K562 (cell line): ENCODE data around the gene KRT4. TPM values are rescaled to one million over a fixed set of nuclear protein-coding genes. Genes with fewer than 3 reads are reported as not detected.

Source experiments
- ATAC-seq: fragments of 200-7000 bp; cut with Tn5 transposase; 3 replicates; pipeline ENCODE4 v1.9.1; 2020; ENCODE audit warnings: moderate library complexity
- BruUV-seq: library from RNA; stranded (reverse); fragments of 400-500 nt; replicated peaks from 2 replicates; lab custom pipeline; 2021; lab: Mats Ljungman, UMichigan
- CTCF ChIA-PET: fragments of 300-600 bp; formaldehyde crosslinking; extraction: SDS; loops from one replicate; lab custom pipeline; 2021; ENCODE audit warnings: low intra/inter-chr PET ratio; lab: Yijun Ruan, JAX
- POLR2A ChIA-PET: fragments of 300-600, 350-650 bp; sonication (Branson Sonifier 250); formaldehyde crosslinking; extraction: SDS; loops from one replicate; lab custom pipeline; 2021; ENCODE audit warnings: antibody characterized with exemption, inconsistent platforms; lab: Yijun Ruan, JAX
- DNase-seq, 4 experiments: peaks; one replicate each; pipeline versions ENCODE4 v3.0.0 to v3.0.0-alpha.2; 2011 to 2018; ENCODE audit warnings: low spot score in 3 of 4, mixed read lengths in 3 of 4; ENCODE audit errors: extremely low read depth in 1 of 4
- FAIRE-seq: peaks from 2 replicates; lab custom pipeline; 2011; peaks lifted over from hg19 to GRCh38; lab: Jason Lieb, UNC
- H2AFZ ChIP-seq: 2 replicates; pipeline ENCODE4 v1.6.0; 2011; ENCODE audit warnings: low read depth, low read length, control low read depth, inconsistent platforms
- H3K27ac ChIP-seq: fragments of 200-600 bp; 3 replicates; pipeline ENCODE4 v1.8.0; 2011; ENCODE audit warnings: low read depth, mild to moderate bottlenecking, control low read depth, inconsistent platforms, low read length, moderate library complexity, mixed read lengths; ENCODE audit errors: extremely low read depth
- H3K27me3 ChIP-seq, 2 experiments: fragments of 300-600 bp in 1 of 2; 2 replicates in 1 of 2; 3 replicates in 1 of 2; pipeline versions ENCODE4 v1.6.0 to v1.8.0; 2011; ENCODE audit warnings: inconsistent platforms in 2 of 2, low read length in 2 of 2, mild to moderate bottlenecking in 1 of 2, mixed read lengths in 1 of 2, moderate library complexity in 1 of 2; ENCODE audit not compliant: control insufficient read depth in 2 of 2, insufficient read depth in 2 of 2
- H3K36me3 ChIP-seq: fragments of 300-600 bp; 3 replicates; pipeline ENCODE4 v1.8.0; 2011; ENCODE audit warnings: mild to moderate bottlenecking, low read length, inconsistent platforms; ENCODE audit not compliant: control insufficient read depth, insufficient read depth
- H3K4me1 ChIP-seq, 2 experiments: fragments of 200-600 bp in 1 of 2; replicated peaks in 1 of 2; 2 replicates in 1 of 2; 3 replicates in 1 of 2; pipeline versions ENCODE4 v1.5.1 to v1.8.0; 2011; ENCODE audit warnings: inconsistent platforms in 2 of 2, low read length in 2 of 2, mild to moderate bottlenecking in 1 of 2, mixed read lengths in 1 of 2, moderate library complexity in 1 of 2; ENCODE audit not compliant: control insufficient read depth in 2 of 2, insufficient read depth in 2 of 2
- H3K4me2 ChIP-seq: 2 replicates; pipeline ENCODE4 v1.6.1; 2011; ENCODE audit warnings: low read length, control low read depth, inconsistent platforms, mixed read lengths; ENCODE audit not compliant: insufficient read depth
- H3K4me3 ChIP-seq: fragments of 200-600 bp; sonication (generic), shearing (Covaris generic); 2 replicates; pipeline ENCODE4 v1.5.1; 2016; ENCODE audit warnings: control low read depth, inconsistent platforms
- H3K79me2 ChIP-seq: fragments of 200-600 bp; 3 replicates; pipeline ENCODE4 v1.8.0; 2011; ENCODE audit warnings: low read length, inconsistent platforms; ENCODE audit not compliant: control insufficient read depth, insufficient read depth
- H3K9ac ChIP-seq, 2 experiments: 2 replicates each; pipeline versions ENCODE4 v1.6.0 to v1.6.1; 2011; ENCODE audit warnings: low read depth in 2 of 2, low read length in 2 of 2, control low read depth in 1 of 2, inconsistent platforms in 1 of 2, mild to moderate bottlenecking in 1 of 2, mixed read lengths in 1 of 2; ENCODE audit not compliant: insufficient read depth in 1 of 2
- H3K9me1 ChIP-seq: one replicate; pipeline ENCODE4 v1.6.0; 2011; ENCODE audit warnings: inconsistent platforms, mild to moderate bottlenecking, low read length, moderate library complexity; ENCODE audit not compliant: control insufficient read depth, insufficient read depth
- H3K9me3 ChIP-seq: replicated peaks from 2 replicates; pipeline ENCODE4 v1.5.1; 2011; ENCODE audit warnings: low read depth, low read length, inconsistent platforms; ENCODE audit not compliant: control insufficient read depth, insufficient read depth
- H4K20me1 ChIP-seq: replicated peaks from 2 replicates; pipeline ENCODE4 v1.6.1; 2011; ENCODE audit warnings: low read length, inconsistent platforms, mixed read lengths; ENCODE audit not compliant: control insufficient read depth, insufficient read depth
- ATF3 ChIP-seq, 2 experiments: fragments of 450-650 bp in 1 of 2; sonication (generic) in 1 of 2; formaldehyde crosslinking in 1 of 2; IDR thresholded peaks in 1 of 2; conservative IDR thresholded peaks in 1 of 2; 2 replicates each; pipeline versions ENCODE4 v1.6.1 to v1.8.1; 2016 to 2023; ENCODE audit warnings: mild to moderate bottlenecking in 2 of 2, moderate library complexity in 2 of 2, inconsistent platforms in 1 of 2, missing genetic modification reagents in 1 of 2
- ATF7 ChIP-seq: fragments of 450-650 bp; IDR thresholded peaks from 2 replicates; pipeline ENCODE4 v1.7.1; 2014; ENCODE audit warnings: mild to moderate bottlenecking, moderate library complexity
- EP300 ChIP-seq: IDR thresholded peaks from 2 replicates; pipeline ENCODE4 v1.6.1; 2012; ENCODE audit warnings: low read length, improper control_type of control experiment
- ERF ChIP-seq: fragments of 450-650 bp; formaldehyde crosslinking; IDR thresholded peaks from 2 replicates; pipeline ENCODE4 v1.4.0; 2020; ENCODE audit warnings: mild to moderate bottlenecking, mixed read lengths
- GATA2 ChIP-seq: sonication (generic); formaldehyde crosslinking; IDR thresholded peaks from 2 replicates; pipeline ENCODE4 v1.4.0; 2020; ENCODE audit warnings: mild to moderate bottlenecking, missing genetic modification reagents
- GTF2B ChIP-seq: IDR thresholded peaks from 2 replicates; pipeline ENCODE4 v1.6.1; 2011; ENCODE audit not compliant: insufficient read length; ENCODE audit errors: extremely low read depth
- HDAC1 ChIP-seq, 2 experiments: fragments of 450-650 bp; IDR thresholded peaks; 2 replicates each; pipeline ENCODE4 v1.6.1; 2016 to 2017; ENCODE audit warnings: inconsistent platforms in 1 of 2, mild to moderate bottlenecking in 1 of 2, moderate library complexity in 1 of 2
- KLF16 ChIP-seq: IDR thresholded peaks from 2 replicates; pipeline ENCODE4 v1.6.1; 2016; ENCODE audit warnings: antibody characterized with exemption
- NCOA2 ChIP-seq, 2 experiments: fragments of 450-650 bp; IDR thresholded peaks; 2 replicates each; pipeline ENCODE4 v1.6.1; 2018; ENCODE audit warnings: mild to moderate bottlenecking in 2 of 2, moderate library complexity in 1 of 2; ENCODE audit not compliant: partially characterized antibody in 2 of 2
- NFE2L1 ChIP-seq: fragments of 450-650 bp; IDR thresholded peaks from 2 replicates; pipeline ENCODE4 v1.6.1; 2016; ENCODE audit warnings: missing genetic modification characterization, low read depth, mild to moderate bottlenecking, missing compliant biosample characterization, moderate library complexity, borderline replicate concordance
- RBM25 ChIP-seq: fragments of 200-400 bp; formaldehyde crosslinking; IDR thresholded peaks from 2 replicates; pipeline ENCODE4 v1.6.1; 2018; ENCODE audit warnings: low read length, low read depth, moderate library complexity; ENCODE audit not compliant: severe bottlenecking
- RFX1 ChIP-seq: fragments of 450-650 bp; IDR thresholded peaks from 2 replicates; pipeline ENCODE4 v1.6.1; 2016; ENCODE audit warnings: mild to moderate bottlenecking, moderate library complexity
- SFPQ ChIP-seq: fragments of 200-400 bp; formaldehyde crosslinking; IDR thresholded peaks from 2 replicates; pipeline ENCODE4 v1.6.1; 2017; ENCODE audit warnings: mild to moderate bottlenecking, low read depth, low read length, moderate library complexity
- SNAPC5 ChIP-seq: fragments of 250-450 bp; sonication (Bioruptor Pico); IDR thresholded peaks from 2 replicates; pipeline ENCODE4 v1.8.0; 2021; ENCODE audit warnings: moderate library complexity, mild to moderate bottlenecking, inconsistent platforms
- SNIP1 ChIP-seq: fragments of 450-650 bp; IDR thresholded peaks from 2 replicates; pipeline ENCODE4 v1.7.1; 2017; ENCODE audit warnings: low read depth, mild to moderate bottlenecking
- TGIF2 ChIP-seq: sonication (generic); formaldehyde crosslinking; IDR thresholded peaks from 2 replicates; pipeline ENCODE4 v1.8.1; 2022; ENCODE audit warnings: mild to moderate bottlenecking, missing genetic modification reagents, moderate library complexity
- ZNF133 ChIP-seq: fragments of 250-450 bp; sonication (Bioruptor Pico); IDR thresholded peaks from 2 replicates; pipeline ENCODE4 v1.4.0; 2020; ENCODE audit warnings: mild to moderate bottlenecking
- ZNF134 ChIP-seq: fragments of 250-450 bp; sonication (Bioruptor Pico); conservative IDR thresholded peaks from 2 replicates; pipeline ENCODE4 v1.4.0; 2020
- ZNF311 ChIP-seq: fragments of 250-450 bp; sonication (Bioruptor Pico); IDR thresholded peaks from 2 replicates; pipeline ENCODE4 v1.4.0; 2020; ENCODE audit warnings: mild to moderate bottlenecking, moderate library complexity
- WGBS: fragments of 100-300 bp; shearing (Covaris generic); methylation state at CpG from one replicate; pipeline ENCODE4 v1.1.6; 2016; ENCODE audit warnings: low coverage, mixed read lengths; ENCODE audit not compliant: insufficient coverage; ENCODE audit errors: missing lambda C conversion rate; 5-methylcytosine and 5-hydroxymethylcytosine counted together
- in situ Hi-C: fragments of 300-500 bp; cut with MboI; formaldehyde crosslinking; loops from 4 replicates; pipeline ENCODE4 v1.15.0; 2018; ENCODE audit warnings: inconsistent platforms, mixed read lengths
- intact Hi-C: fragments of 100-400 bp; cut with micrococcal nuclease; formaldehyde crosslinking; loops from 2 replicates; pipeline ENCODE4 v1.14.2; 2022
- polyA plus RNA-seq, 8 experiments: library from polyadenylated mRNA; depleted of rRNA in 4 of 8; stranded (reverse) in 5 of 8; unstranded in 3 of 8; fragments of >200 nt; fragmentation: Nextera tagmentation in 2 of 8; fragmentation: Illumina TruSeq in 1 of 8; extraction: Ambion mirVana in 2 of 8; extraction: Trizol in 1 of 8; gene quantifications; 2 replicates each; pipeline versions ENCODE4 v1.2.1 to v1.2.3, GENCODE V29; 2011 to 2014; ENCODE audit warnings: inconsistent platforms in 1 of 8, missing spikeins in 1 of 8
- total RNA-seq, 7 experiments: library from RNA; depleted of rRNA in 6 of 7; stranded (reverse); fragments of >200 nt in 6 of 7; fragmentation: Illumina TruSeq in 2 of 7; extraction: Trizol in 2 of 7; gene quantifications; 2 replicates each; pipeline versions ENCODE4 v1.2.1 to v1.2.3, GENCODE V29; 2011 to 2021; ENCODE audit warnings: low replicate concordance in 1 of 7

KRT4 gene
- total and polyA plus RNA-seq, 9 of the 15 experiments (the other 6 are each of a cell fraction or from before 2014, with no cell fraction given): not detected

GRCh38 chr12:52766351-52767019 is 47.4 kb downstream of the KRT4 start (continued):
- no peak for TF ChIP-seq ERF (CRISPR knock-in tag)
- no peak for TF ChIP-seq ZNF311 (CRISPR knock-in tag)
- no peak for TF ChIP-seq NCOA2 (IDR thresholded peaks at IDR 0.05; ENCODE audit: partially characterized antibody in 2 of 2)
- no peak for TF ChIP-seq RBM25
- TF ChIP-seq KLF16: no peak
- no peak for TF ChIP-seq SNAPC5
- TF ChIP-seq ATF3 (IDR thresholded peaks at IDR 0.05): no peak
- TF ChIP-seq ATF3 (CRISPR knock-in tag; conservative IDR thresholded peaks at IDR 0.05): no peak
- TF ChIP-seq TGIF2 (CRISPR knock-in tag): no peak

- ChIA-PET POLR2A (interaction anchor here (0.5 to 0.6 kb wide), 2 partner anchors 12 to 22 kb away, joined by 3 read pairs; partner anchors contain the start of gene KRT76), CTCF (no interaction called here)
- H4K20me1 ChIP-seq: no peaks in the 10 kb centered on the region; the same call in 1 of the 2 replicates
- WGBS: 0% methylated on average over 1 of the region's 1 CpG
- no peak for ATAC-seq
- H3K27me3 ChIP-seq: peaks cover 2 to 19% of the 10 kb centered on the region in 2 experiments; a peak in 4 of 5 replicates
- no peak overlapping the region for H3K4me3 ChIP-seq
- H3K9ac ChIP-seq: no peak overlapping the region
- no peaks in the 10 kb centered on the region for H3K79me2 ChIP-seq
- H2AFZ ChIP-seq: no peak overlapping the region
- DNase-seq: no peak
- H3K9me1 ChIP-seq: no peaks in the 10 kb centered on the region
- peaks cover 3% of the 10 kb centered on the region for H3K9me3 ChIP-seq
- no peak for FAIRE-seq
- BruUV-seq: no TSS peak
- no peak overlapping the region for H3K27ac ChIP-seq
- intact Hi-C loops (no loop called here), in situ Hi-C loops (no loop called here)
- no peak overlapping the region for H3K4me2 ChIP-seq
- H3K4me1 ChIP-seq: no peaks in the 10 kb centered on the region
- H3K36me3 ChIP-seq: no peaks in the 10 kb centered on the region
- TF ChIP-seq NFE2L1 (tag): no peak
- TF ChIP-seq HDAC1 (IDR thresholded peaks at IDR 0.05): no peak
- TF ChIP-seq SNIP1: no peak
- TF ChIP-seq GTF2B: no peak
- TF ChIP-seq SFPQ: no peak
- no peak for TF ChIP-seq RFX1
- TF ChIP-seq EP300: no peak
- TF ChIP-seq ZNF134 (CRISPR knock-in tag): no peak
- no peak for TF ChIP-seq GATA2 (CRISPR knock-in tag)
- TF ChIP-seq ATF7: no peak
- TF ChIP-seq ZNF133 (CRISPR knock-in tag): no peak
Observed at GRCh38 chr12:52765702-52766101, 48.2 kb downstream of the KRT4 start.
